ENCODE results near the gene IFITM10.

DNA sequence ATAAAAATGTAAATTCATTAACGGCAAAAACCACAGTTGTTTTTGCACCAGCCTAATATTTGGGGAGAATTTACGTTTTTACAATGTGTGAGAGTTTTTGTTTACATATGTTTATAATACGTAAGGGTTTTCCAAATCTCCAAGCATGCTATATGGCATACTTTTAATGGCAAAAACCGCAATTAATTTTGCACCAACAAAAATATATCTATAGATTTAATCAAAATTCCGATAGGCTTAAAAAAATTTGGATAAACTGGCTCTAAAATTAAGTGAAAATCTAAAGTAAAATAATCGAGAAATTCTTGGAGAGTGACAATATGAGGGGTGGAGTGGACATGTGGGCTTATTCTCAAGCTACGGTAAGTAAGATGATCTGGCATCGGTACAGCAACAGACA, 30.6 kb downstream of the IFITM10 start:
- TF ChIP-seq, protein P1, sequence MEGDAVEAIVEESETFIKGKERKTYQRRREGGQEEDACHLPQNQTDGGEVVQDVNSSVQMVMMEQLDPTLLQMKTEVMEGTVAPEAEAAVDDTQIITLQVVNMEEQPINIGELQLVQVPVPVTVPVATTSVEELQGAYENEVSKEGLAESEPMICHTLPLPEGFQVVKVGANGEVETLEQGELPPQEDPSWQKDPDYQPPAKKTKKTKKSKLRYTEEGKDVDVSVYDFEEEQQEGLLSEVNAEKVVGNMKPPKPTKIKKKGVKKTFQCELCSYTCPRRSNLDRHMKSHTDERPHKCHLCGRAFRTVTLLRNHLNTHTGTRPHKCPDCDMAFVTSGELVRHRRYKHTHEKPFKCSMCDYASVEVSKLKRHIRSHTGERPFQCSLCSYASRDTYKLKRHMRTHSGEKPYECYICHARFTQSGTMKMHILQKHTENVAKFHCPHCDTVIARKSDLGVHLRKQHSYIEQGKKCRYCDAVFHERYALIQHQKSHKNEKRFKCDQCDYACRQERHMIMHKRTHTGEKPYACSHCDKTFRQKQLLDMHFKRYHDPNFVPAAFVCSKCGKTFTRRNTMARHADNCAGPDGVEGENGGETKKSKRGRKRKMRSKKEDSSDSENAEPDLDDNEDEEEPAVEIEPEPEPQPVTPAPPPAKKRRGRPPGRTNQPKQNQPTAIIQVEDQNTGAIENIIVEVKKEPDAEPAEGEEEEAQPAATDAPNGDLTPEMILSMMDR (IDR thresholded peaks at IDR 0.05), result no peak
- TF ChIP-seq POLR2A (IDR thresholded peaks at IDR 0.05), result no peak
